Immature natural killer cell (primary cell): ENCODE measurements around the gene BIRC6. TPM values are rescaled to one million over a fixed set of nuclear protein-coding genes. Genes with fewer than 3 reads are reported as not detected.
"Not testable (repeated sequence)": the region's sequence is repeated elsewhere in the genome, so short reads cannot be mapped to it uniquely, and the experiment has no call there.

ENCODE experiments used
- DNase-seq, 3 donors: peaks; one replicate each; pipeline ENCODE4 v3.0.0; 2022; ENCODE audit warnings: mixed read lengths in 1 of 3
- H3K27ac Mint-ChIP-seq, 6 donors: one replicate each; pipeline ENCODE4 v1.8.0; 2020; ENCODE audit warnings: mixed read lengths in 6 of 6, mild to moderate bottlenecking in 5 of 6, inconsistent platforms in 4 of 6, moderate library complexity in 3 of 6
- H3K27me3 Mint-ChIP-seq, 3 donors: one replicate each; pipeline ENCODE4 v1.8.0; 2020 to 2021; ENCODE audit warnings: low read depth in 3 of 3, mild to moderate bottlenecking in 3 of 3, mixed read lengths in 3 of 3, moderate library complexity in 3 of 3, inconsistent platforms in 1 of 3
- H3K36me3 Mint-ChIP-seq, 3 donors: one replicate each; pipeline ENCODE4 v1.8.0; 2020; ENCODE audit warnings: mixed read lengths in 3 of 3, inconsistent platforms in 2 of 3, mild to moderate bottlenecking in 2 of 3
- H3K4me1 Mint-ChIP-seq, 2 donors: one replicate each; pipeline ENCODE4 v1.8.0; 2020; ENCODE audit warnings: inconsistent platforms in 2 of 2, mild to moderate bottlenecking in 2 of 2, mixed read lengths in 2 of 2, moderate library complexity in 1 of 2
- H3K4me3 Mint-ChIP-seq, 5 donors: one replicate each; pipeline ENCODE4 v1.8.0; 2020; ENCODE audit warnings: mild to moderate bottlenecking in 5 of 5, mixed read lengths in 5 of 5, inconsistent platforms in 3 of 5, moderate library complexity in 3 of 5
- H3K9me3 Mint-ChIP-seq, 6 donors: one replicate each; pipeline ENCODE4 v1.8.0; 2020; ENCODE audit warnings: mild to moderate bottlenecking in 6 of 6, mixed read lengths in 6 of 6, inconsistent platforms in 4 of 6, moderate library complexity in 3 of 6
- polyA plus RNA-seq, 3 donors: library from polyadenylated mRNA; unstranded; fragments of 300-500 nt; fragmentation: Illumina TruSeq; gene quantifications; one replicate each; pipeline ENCODE4 v1.2.3, GENCODE V29; 2021

BIRC6 gene
- polyA plus RNA-seq, 3 donors from 2014 or later: 10.6 to 42.7 (median 12.2) TPM

- Mint-ChIP-seq H3K27ac (peak overlapping the region in 2 of 6 donors; percentile 19 to 43), H3K27me3 (peaks cover 0 to 1% (median 0%) of the 10 kb centered on the region in 3 donors), H3K36me3 (peaks cover 27 to 56% (median 46%) of the 10 kb centered on the region in 3 donors), H3K4me1 (no peaks in the 10 kb centered on the region), H3K4me3 (no peak overlapping the region), H3K9me3 (no peaks in the 10 kb centered on the region)
- DNase-seq: no peak
Observed at GRCh38 chr2:32442020-32442467, 85.2 kb downstream of the BIRC6 start.

GRCh38 chr2:32446369-32446768 is 89.5 kb downstream of the BIRC6 start:
- no peaks in the 10 kb centered on the region for H3K27me3 Mint-ChIP-seq

GRCh38 chr2:32450851-32451250 is 94.0 kb downstream of the BIRC6 start:
- Mint-ChIP-seq H3K4me3 (no peak overlapping the region), H3K4me1 (peaks cover 4 to 19% of the 10 kb centered on the region in 2 donors), H3K36me3 (peaks cover 5 to 20% (median 19%) of the 10 kb centered on the region in 3 donors), H3K27ac (peak overlapping the region in 2 of 6 donors; percentile 21 to 59), H3K27me3 (no peaks in the 10 kb centered on the region), H3K9me3 (no peaks in the 10 kb centered on the region)
- no peak for DNase-seq

More at GRCh38 chr2:32446369-32446768, 89.5 kb downstream of the BIRC6 start:
- no peak overlapping the region for H3K27ac Mint-ChIP-seq
- no peak for DNase-seq
- peaks cover 22 to 48% (median 37%) of the 10 kb centered on the region in 3 donors for H3K36me3 Mint-ChIP-seq
- no peak overlapping the region for H3K4me3 Mint-ChIP-seq
- no peaks in the 10 kb centered on the region for H3K9me3 Mint-ChIP-seq
- H3K4me1 Mint-ChIP-seq: no peaks in the 10 kb centered on the region

GRCh38 chr2:32452338-32453064 is 95.7 kb downstream of the BIRC6 start:
- no peaks in the 10 kb centered on the region for H3K9me3 Mint-ChIP-seq
- no peaks in the 10 kb centered on the region for H3K27me3 Mint-ChIP-seq
- H3K4me1 Mint-ChIP-seq: peaks cover 5 to 30% of the 10 kb centered on the region in 2 donors
- DNase-seq: no peak
- H3K36me3 Mint-ChIP-seq: peaks cover 0 to 18% (median 13%) of the 10 kb centered on the region in 3 donors
- H3K4me3 Mint-ChIP-seq: no peak overlapping the region
- H3K27ac Mint-ChIP-seq: peak overlapping the region in 2 of 6 donors; percentile 45 to 64

- Mint-ChIP-seq H3K4me1 (peaks cover 5 to 37% of the 10 kb centered on the region in 2 donors), H3K27me3 (no peaks in the 10 kb centered on the region), H3K27ac (peak overlapping the region in 3 of 6 donors; percentile 45 to 59 (median 55)), H3K4me3 (no peak overlapping the region), H3K36me3 (peaks cover 0 to 18% (median 13%) of the 10 kb centered on the region in 3 donors), H3K9me3 (no peaks in the 10 kb centered on the region)
- no peak for DNase-seq
Observed at GRCh38 chr2:32453242-32454062, 96.6 kb downstream of the BIRC6 start.

- no peaks in the 10 kb centered on the region for H3K27me3 Mint-ChIP-seq
- H3K4me3 Mint-ChIP-seq: no peak overlapping the region
- no peak for DNase-seq
- peaks cover 8 to 45% of the 10 kb centered on the region in 2 donors for H3K4me1 Mint-ChIP-seq
- peak overlapping the region in 2 of 6 donors; percentile 71 to 73 for H3K27ac Mint-ChIP-seq
- H3K36me3 Mint-ChIP-seq: peaks cover 0 to 8% (median 6%) of the 10 kb centered on the region in 3 donors
- no peaks in the 10 kb centered on the region for H3K9me3 Mint-ChIP-seq
Observed at GRCh38 chr2:32455816-32456215, 99.0 kb downstream of the BIRC6 start.

GRCh38 chr2:32456808-32457207 is 100.0 kb downstream of the BIRC6 start:
- H3K27me3 Mint-ChIP-seq: no peaks in the 10 kb centered on the region
- DNase-seq: no peak
- H3K4me3 Mint-ChIP-seq: no peak overlapping the region
- H3K9me3 Mint-ChIP-seq: no peaks in the 10 kb centered on the region
- peak overlapping the region in 1 of 6 donors; percentile 0 for H3K27ac Mint-ChIP-seq
- peaks cover 0 to 8% (median 6%) of the 10 kb centered on the region in 3 donors for H3K36me3 Mint-ChIP-seq
- peaks cover 10 to 47% of the 10 kb centered on the region in 2 donors for H3K4me1 Mint-ChIP-seq

- no peak for DNase-seq
- Mint-ChIP-seq H3K27ac (peak overlapping the region in 2 of 6 donors; percentile 2 to 56), H3K9me3 (no peaks in the 10 kb centered on the region), H3K36me3 (peaks cover 0 to 8% (median 6%) of the 10 kb centered on the region in 3 donors), H3K4me3 (no peak overlapping the region), H3K27me3 (no peaks in the 10 kb centered on the region), H3K4me1 (peaks cover 13 to 46% of the 10 kb centered on the region in 2 donors)
Observed at GRCh38 chr2:32457814-32458213, 101.0 kb downstream of the BIRC6 start.

- not testable (repeated sequence) for H3K27me3 Mint-ChIP-seq, DNase-seq, H3K4me3 Mint-ChIP-seq, H3K9me3 Mint-ChIP-seq, H3K27ac Mint-ChIP-seq
- Mint-ChIP-seq H3K36me3 (peaks cover 0 to 22% (median 17%) of the 10 kb centered on the region in 3 donors), H3K4me1 (peaks cover 9 to 41% of the 10 kb centered on the region in 2 donors)
Observed at GRCh38 chr2:32460861-32461260, 104.0 kb downstream of the BIRC6 start.

- Mint-ChIP-seq H3K4me3 (no peak overlapping the region), H3K27ac (peak overlapping the region in 1 of 6 donors; percentile 17), H3K4me1 (peaks cover 8 to 30% of the 10 kb centered on the region in 2 donors), H3K9me3 (no peaks in the 10 kb centered on the region), H3K27me3 (no peaks in the 10 kb centered on the region), H3K36me3 (peaks cover 3 to 30% (median 29%) of the 10 kb centered on the region in 3 donors)
- no peak for DNase-seq
Observed at GRCh38 chr2:32463110-32463509, 106.3 kb downstream of the BIRC6 start.

- Mint-ChIP-seq H3K4me1 (peaks cover 5 to 19% of the 10 kb centered on the region in 2 donors), H3K36me3 (peaks cover 9 to 42% (median 36%) of the 10 kb centered on the region in 3 donors), H3K27me3 (no peaks in the 10 kb centered on the region), H3K27ac (peak overlapping the region in 3 of 6 donors; percentile 3 to 68 (median 46)), H3K9me3 (no peaks in the 10 kb centered on the region), H3K4me3 (no peak overlapping the region)
- DNase-seq: no peak
Observed at GRCh38 chr2:32464431-32464830, 107.6 kb downstream of the BIRC6 start.

- Mint-ChIP-seq H3K4me3 (no peak overlapping the region), H3K36me3 (peaks cover 8 to 41% (median 16%) of the 10 kb centered on the region in 3 donors), H3K4me1 (peaks cover 0 to 1% of the 10 kb centered on the region in 2 donors), H3K27ac (peak overlapping the region in 1 of 6 donors; percentile 13), H3K9me3 (no peaks in the 10 kb centered on the region), H3K27me3 (peaks cover 0 to 2% (median 0%) of the 10 kb centered on the region in 3 donors)
- DNase-seq: no peak
Observed at GRCh38 chr2:32472605-32473004, 115.8 kb downstream of the BIRC6 start.

GRCh38 chr2:32474381-32474780 is 117.6 kb downstream of the BIRC6 start:
- DNase-seq: no peak
- H3K27ac Mint-ChIP-seq: peak overlapping the region in 2 of 6 donors; percentile 17 to 33
- H3K4me3 Mint-ChIP-seq: no peak overlapping the region
- H3K9me3 Mint-ChIP-seq: no peaks in the 10 kb centered on the region
- peaks cover 0 to 1% of the 10 kb centered on the region in 2 donors for H3K4me1 Mint-ChIP-seq
- peaks cover 10 to 34% (median 14%) of the 10 kb centered on the region in 3 donors for H3K36me3 Mint-ChIP-seq
- peaks cover 0 to 2% (median 0%) of the 10 kb centered on the region in 3 donors for H3K27me3 Mint-ChIP-seq
